ENCODE results near the gene MAGI1.

The MAGI1 gene

DNA sequence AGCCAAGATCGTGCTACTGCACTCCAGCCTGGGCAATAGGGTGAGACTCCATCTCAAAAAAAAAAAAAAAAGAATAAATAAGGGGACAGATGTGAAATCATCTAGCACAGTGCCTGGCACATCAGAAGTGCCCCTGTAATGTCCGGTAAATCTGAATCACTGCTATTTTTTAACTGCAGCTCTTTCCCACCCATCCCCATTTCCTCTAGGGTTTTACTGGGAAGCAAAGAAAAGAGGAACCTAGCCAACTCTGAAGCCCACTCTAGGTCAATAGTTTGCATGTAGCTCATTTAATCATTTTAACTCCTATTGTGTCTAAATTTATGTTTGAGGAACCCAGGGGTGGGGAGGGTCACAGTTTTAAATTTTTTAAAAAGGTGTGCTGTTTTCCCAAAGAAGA, 26.0 kb downstream of the MAGI1 start:
- no peak for DNase-seq (ENCODE audit: low read depth)

DNA sequence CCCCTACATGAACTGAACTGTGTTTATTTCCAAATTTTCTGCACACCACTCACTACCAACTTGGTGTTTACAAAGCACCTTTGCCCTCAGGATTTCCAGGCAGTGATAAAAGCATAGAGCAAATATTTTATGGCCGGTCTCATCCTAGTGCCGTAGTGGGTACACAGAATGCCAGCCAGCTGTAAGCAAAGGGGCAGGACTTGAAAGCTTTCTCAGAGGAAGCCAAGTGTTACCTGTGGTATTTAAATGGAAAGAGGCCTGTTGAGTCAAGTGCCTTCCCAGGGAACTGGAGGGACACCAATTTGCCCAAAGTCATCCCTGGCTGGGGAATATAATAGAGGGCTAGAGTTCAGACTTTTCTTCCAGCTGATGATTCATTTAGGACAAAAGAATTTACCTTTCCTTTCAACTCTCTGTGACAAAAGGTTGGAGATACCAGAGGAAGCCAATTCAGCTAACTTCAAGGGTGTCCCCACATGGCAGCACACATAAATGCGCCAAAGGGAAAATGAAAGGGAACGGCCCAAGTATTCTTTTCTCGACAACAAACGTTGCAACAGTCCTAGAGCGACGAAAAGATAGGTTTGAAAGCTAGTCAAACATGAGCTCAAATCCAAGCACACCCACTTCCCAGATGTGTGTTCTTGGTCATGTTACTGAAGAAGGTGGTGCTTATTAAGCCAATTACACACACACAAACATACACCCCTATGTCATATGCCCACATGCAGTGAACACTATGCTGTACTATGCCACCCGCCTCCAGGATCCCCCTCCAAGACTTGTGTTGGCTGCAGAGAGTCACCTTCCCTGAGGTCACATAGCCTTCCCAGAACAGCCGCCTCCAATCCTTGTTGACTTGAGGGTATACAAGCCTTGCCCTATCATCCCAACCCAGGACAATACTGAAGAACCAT, 27.7 kb downstream of the MAGI1 start:
- no peak for DNase-seq (ENCODE audit: low read depth)

DNA sequence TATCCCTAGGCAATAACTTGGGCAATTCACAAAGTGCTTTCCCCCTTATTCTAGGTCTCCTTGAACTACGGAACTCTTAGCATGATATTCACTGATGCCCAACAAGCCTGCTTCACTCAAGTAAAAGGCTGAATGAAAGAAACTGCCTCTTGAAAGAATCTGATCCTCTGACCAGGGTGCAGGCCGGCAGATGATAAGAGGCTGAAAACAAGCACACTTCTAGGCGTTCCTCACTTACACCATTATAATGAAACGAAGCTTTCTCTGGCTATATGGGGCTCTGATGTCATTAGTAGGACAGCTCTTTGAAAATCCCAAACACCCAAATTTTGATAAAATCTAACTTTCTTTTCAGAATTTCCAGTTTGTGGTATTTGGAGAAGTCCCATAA, 28.4 kb downstream of the MAGI1 start:
- no peak for DNase-seq (ENCODE audit: low read depth)

DNA sequence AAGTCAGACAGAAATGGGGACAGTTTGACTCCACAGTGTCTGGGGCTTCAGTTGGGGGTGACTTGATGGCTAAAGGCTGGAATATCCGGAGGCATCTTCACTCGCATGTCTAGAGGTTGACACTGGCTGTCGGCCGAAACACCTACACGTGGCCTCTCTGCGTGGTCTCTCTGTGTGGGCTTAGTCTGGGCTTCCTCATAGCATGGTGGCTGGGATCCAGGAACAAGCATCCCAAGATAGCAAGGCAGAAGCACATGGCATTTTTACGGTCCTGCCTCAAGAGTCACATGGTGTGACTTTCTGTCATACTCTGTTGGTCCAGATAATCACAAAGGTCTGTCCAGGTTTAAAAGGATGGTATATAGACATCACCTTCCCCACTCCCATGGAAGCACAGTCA, 34.5 kb downstream of the MAGI1 start:
- no peak for DNase-seq (ENCODE audit: low read depth)

DNA sequence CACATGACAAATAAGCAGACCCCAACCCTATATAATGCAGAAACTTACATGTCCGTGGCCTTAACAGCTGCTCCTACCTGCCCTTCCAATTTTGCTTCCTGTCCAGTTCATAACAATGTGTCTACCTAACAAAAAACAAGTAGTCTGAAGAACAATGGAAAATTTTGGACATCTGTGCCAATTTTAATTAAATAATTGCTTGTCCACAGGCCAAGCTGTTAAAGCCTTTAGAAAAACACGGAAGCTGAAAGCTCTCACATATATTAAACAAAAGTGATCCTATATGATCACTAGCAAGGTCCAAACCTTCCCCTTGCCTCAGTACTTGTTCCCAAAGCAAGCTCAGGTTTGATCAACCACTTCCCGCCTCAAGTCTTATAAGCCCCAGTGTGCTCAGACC, 37.1 kb downstream of the MAGI1 start:
- DNase-seq (ENCODE audit: low read depth) = no peak

DNA sequence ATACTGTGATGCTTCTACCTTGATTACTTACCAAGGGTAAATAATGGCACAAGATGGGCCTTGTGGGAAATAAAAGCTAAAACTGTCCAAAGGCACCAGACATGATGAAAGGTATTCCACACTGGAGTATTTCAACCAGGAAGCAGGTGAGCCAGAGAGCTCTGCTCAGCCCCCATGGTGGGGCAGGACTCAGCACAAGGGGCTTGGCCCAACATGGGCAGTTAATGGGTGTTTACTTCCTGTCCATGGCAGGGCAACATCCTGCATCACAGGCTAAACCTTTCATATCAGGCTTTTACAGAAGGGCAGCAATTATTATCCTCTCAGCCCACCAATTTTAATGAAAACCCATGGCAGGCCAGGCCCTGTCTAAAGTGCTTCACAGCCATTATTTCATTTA, 38.2 kb downstream of the MAGI1 start:
- DNase-seq (ENCODE audit: low read depth) = no peak

DNA sequence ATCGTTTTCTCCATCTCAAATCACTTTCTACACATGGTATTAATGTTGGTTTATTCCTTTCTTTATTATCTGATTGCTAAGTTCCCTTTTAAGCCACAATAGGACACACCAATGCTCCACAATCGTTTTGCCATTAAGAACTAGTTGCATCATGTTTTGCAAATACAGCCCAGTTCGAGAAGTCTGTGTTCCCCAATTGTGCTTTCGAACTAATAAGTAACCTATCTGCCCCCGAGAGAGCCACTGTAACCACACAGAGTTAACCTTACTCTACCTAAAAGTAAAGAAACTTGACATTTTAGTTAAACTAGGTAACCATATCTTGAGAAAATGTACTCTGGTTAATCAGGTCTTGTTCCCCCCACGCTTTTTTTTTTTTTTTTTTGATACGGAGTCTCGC, 39.1 kb downstream of the MAGI1 start:
- DNase-seq (ENCODE audit: low read depth) = no peak

DNA sequence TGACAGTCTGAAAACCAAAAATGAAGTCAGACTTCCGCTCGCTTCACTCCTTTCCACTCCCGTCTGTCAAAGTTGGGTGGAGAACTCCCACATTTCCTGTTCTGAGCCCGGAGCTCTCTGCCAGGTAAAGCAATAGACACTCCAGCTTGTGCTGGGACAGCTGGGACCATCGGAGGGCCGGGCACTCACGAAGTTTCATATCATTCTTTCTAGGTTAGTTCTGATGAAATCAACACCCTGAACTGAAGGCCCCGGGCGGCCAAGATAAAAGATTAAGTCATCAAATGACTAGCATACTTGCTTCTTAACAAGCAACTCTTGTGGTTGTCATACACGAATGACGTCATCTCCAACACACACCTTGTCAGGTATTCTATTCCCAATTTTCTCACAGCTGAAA, 42.1 kb downstream of the MAGI1 start:
- DNase-seq (ENCODE audit: low read depth) = no peak

DNA sequence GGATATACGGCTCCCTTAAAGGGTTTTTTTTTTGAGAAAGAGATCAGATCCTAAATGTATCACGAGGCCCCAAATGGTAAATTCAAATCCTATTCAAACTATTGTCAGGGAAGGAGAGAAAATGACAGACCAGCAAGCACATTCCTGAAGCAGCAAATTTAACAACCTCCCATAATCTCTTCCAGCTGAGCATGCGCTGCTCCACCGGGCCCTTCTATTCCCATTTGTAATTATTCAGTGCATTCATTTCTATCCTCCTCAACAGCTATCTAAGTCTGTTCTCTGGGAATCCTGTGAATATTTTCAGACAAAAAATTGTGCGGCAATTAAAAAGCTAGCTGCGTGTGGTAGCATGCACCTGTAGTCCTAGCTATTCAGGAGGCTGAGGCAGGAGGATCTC, 43.2 kb downstream of the MAGI1 start:
- DNase-seq (ENCODE audit: low read depth) = no peak

DNA sequence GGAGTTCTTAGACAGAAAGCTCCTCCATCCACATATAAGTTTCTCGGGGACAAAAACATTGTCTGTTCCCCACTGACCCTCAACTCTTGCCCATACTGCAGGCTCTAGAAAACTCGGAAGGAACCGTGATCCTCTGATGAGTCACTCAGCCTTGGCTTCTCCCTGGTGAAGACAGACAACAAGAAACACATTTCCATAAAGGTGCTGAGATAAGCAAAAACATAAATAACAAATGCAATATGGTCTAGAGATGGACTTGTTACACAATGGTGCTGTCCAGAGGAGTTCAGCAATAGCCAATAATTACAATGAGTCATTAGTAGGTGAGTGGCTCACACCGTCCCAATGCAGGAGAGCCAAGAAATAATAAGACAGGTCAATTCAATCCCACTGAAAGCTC, 43.7 kb downstream of the MAGI1 start:
- peak; percentile 62 for DNase-seq (ENCODE audit: low read depth)

DNA sequence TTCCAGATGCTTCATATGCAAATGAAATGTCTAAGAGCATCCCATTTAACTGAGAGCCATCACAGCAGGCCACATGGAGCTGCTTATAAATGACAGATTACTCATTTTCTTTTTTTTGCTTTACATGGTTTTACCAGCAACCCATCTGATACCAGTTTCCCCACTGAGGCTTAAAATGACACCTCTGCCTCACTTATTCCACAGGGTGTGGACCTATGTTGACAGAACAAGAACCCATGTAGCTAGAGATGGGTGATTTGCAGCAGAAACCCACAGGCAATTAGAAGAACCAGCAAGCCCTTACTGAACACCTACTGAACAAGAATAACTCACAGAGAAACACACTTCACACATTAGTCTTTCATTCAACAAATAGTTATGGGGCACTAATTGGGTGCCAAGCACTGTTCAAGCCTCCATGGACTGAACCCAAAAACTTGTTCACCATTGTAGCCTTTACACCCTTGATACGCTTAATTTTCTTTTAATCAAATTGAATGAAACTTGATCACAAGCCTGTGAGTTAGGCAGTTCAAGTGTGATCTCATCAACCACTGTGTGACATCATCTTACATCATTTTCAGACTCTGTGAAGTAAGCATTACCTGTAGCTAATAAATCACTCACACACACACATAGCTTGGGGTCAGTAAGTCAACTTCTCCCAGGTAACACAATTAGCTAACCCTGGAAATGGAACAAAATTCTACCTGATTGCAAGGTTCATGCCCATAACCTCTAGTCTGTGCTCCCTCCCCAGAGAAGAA, 45.4 kb downstream of the MAGI1 start:
- no peak for DNase-seq (ENCODE audit: low read depth)

DNA sequence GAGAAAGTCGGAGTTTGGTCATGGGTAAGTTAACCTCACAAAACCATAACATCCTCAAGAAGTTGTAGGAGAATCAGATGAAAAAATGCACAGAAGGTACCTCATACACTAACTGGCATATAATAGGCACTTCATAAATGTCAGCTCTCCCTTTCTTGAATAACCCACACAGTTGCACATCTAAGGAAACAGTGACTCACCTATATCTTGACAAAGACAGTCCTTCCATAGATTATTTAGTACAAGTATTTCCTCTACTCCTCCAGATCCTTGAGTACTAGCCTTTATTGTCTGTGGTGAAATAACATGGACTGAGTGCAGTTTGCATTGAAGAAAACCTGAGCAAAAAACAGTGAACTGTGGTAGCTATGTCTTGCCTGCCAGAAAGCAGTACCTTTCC, 46.6 kb downstream of the MAGI1 start:
- no peak for DNase-seq (ENCODE audit: low read depth)

DNA sequence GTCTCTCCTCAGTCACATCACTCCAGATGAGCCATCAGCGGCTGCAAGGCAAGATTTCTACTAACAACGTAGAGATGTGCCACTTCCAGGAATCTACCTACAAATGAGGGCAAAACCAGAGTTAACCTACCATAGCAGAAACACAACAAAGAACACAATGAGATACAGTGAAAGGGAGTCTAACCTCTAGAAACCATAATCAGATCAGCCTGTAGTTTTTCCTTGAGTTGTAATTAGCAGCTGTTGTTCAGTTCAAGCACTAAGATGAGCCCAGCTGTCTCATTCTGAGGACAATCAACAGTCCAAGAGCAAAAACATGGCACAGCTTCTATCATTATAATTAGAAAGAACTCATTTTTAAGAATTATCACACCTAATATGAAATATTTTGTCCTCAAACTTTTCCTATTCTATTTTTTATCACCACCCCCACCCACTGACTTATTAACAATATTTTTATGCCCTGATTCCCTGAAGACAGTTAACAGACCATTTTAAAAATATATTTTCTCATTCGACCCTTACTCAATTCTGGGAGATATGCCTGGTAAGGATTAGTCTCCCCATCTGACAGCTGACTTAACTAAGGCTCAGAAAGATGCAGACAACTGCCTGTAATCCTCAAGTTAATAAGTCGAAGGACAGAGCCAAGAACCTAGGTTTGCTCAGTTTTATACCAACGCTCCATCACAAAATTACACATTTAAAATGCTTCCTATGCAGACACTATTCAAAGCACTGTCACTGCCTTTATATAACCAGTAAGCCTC, 50.1 kb downstream of the MAGI1 start:
- no peak for DNase-seq (ENCODE audit: low read depth)

DNA sequence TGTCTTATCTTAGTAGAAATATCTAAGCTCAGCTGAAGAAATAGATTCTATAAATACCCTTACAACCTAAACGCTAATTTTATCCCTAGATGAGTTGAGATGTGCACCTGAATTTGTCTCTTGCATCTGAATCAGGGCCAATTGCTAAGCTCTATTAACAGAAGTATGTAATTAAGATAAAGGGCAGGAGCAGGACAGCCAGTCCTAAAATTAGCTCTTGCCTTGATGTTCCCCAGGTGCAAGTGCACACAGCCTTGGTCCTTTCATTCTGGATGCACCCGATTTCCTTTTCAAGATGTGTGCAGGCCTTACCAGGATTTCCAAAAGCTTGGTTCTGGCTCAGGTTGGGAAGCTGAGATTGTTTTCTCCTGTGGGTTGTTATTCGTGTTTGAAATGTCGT, 52.4 kb downstream of the MAGI1 start:
- DNase-seq (ENCODE audit: low read depth) = no peak

DNA sequence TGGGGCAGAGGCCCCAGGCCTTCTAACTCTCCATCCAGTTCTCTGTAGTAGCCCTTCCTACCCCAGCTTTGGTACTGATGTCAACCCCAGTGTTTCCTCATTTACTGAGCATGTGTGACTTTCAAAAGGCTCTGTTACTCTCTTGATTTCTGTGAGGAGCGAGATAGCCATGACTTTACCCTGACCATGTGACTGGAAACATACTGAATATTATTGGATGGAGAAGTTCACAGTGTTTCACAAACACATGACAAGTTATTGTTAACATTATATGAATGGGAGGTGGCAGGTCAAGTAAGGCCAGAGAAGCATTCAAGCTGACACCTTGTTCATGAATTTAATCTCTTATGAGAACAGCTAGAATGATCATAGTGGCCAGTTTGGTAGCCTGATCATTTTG, 53.7 kb downstream of the MAGI1 start:
- no peak for DNase-seq (ENCODE audit: low read depth)

DNA sequence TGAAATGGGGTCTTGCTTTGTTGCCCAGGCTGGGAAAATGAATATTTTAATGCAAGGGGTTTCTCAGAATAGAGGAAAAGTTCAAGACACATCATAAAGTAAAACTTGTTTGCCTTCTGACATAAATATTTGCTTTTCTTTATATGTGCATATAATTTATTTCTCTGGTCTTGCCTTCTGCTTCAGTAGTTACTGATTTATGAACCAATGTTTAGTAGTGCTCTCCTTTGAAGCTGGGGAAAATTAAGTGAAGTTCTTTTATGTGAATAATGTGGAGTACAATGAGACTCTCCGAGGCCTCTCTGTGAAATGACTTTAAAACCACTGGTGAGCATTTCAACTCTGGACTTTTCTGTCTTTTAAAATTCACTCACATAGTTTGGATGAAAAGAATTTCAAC, 55.6 kb downstream of the MAGI1 start:
- no peak for DNase-seq (ENCODE audit: low read depth)

DNA sequence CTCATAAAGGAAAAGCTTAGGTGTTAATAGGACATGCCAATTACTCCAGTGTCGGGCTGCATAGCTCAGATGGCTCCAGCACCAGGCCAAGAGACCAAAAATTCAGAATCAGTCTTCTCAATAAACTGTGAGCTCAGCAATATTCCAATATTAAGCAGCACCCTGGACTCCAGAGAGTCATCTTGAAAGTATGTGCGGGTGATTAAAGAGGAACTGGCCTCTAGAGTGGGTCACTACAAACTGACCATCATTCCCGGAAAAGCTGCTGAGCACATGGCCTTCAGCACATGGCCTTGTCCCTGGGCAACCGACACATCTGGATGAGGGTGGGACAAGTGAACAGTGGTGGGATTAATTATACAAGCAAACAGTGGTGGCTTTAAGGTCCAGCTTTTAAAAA, 59.0 kb downstream of the MAGI1 start:
- DNase-seq (ENCODE audit: low read depth) = peak; percentile 54

DNA sequence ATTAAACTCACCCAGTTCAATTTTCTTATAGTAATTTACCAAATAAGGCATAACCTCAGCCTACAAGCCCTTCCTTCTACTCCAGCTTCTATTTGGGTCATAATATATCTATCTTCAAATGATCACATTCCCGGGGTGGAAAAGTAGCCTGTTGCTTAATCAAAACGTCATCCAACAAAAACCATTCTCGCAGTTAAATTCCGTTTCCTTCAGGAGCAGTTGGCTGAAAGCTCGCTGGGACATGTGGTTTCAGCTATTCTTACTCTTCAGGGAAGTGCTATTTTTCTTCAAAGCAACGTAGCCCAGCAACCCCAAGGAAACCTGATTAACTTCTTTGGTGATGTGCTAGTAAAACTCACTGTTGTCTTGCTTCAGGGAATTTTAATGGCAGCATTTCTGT, 59.6 kb downstream of the MAGI1 start:
- peak; percentile 87 for DNase-seq (ENCODE audit: low read depth)

DNA sequence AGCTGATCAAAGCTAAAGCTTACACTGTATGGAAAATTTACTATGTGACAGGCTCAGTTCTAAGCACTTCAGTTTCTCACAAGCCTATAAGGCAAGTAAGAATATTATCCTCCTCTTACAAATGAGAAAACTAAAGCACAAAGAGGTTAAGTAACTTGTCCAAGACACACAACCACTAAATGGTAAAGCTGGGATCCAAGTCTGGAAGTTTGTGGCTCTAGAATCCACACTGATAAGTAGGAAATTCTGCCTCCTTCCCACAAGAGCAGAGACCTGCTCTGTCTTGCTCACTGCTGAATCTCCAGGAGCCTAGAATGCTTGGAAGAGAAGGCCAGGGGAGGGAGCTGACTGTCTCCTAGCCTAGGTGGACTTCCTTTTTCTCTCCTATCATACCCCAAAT, 60.6 kb downstream of the MAGI1 start:
- DNase-seq (ENCODE audit: low read depth) = no peak

DNA sequence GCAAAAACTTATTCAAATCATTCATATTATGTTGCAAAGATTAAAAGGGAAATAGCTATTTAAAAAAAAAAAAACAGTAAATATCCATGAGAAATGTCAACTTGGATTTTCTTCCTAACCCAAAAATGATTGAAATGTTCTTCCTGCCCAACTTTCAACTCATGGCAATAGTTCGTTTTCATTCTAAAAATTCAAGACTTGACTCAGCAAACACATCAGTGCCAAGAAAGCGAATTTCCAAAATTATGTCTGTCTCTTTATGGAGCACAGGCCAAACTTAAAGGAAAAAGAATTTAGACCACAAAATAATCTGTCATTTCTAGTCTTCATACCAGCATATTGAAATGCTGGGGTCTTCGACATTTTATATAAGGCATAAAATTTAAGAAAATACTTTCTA, 63.7 kb downstream of the MAGI1 start:
- peak; percentile 16 for DNase-seq (ENCODE audit: low read depth)

DNA sequence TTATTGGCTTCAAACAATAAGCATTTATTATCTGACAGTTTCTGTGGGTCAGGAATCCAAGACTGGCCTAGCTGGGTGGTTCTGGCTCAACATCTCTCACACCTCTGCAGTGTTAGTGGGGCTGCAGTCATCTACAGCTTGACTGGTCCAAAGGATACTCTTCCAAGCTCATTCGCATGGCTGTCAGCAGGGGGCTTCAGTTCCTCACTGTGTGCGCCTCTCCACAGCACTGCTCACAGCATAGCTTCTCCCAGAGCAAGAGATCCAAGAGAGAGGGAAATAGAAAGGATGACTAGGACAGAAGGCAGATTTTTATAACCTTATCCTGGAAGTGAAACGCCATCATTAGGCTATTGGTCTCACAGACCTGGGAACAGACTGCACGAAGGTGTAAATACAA, 64.2 kb downstream of the MAGI1 start:
- no peak for DNase-seq (ENCODE audit: low read depth)

DNA sequence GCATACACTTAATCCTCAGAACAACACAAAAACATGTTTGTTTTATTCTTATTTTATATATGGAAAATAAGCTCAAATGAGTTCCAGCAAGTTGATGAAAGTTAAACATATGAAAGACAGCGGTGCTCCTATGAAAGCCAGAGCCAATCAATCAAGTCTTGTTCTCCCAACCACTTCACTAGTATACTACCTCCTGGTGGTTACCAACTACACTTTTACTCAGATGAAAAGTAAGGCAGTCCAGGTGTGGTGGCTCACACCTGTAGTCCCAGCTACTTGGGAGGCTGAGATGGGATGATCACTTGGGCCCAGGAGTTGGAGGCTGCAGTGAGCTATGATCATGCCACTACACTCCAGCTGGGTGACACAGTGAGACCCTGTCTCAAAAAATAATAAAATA, 66.0 kb downstream of the MAGI1 start:
- no peak for DNase-seq (ENCODE audit: low read depth)

All from fibroblast of gingiva (primary cell).